Measurements from ENCODE around the gene PRKCH. TPM values are rescaled to one million over a fixed set of nuclear protein-coding genes. Genes with fewer than 3 reads are reported as not detected.
A peak's percentile ranks its signal among the peaks of the same experiment; 100 is the strongest.

The PRKCH gene
- total and polyA plus RNA-seq, 8 donors, result 35.2 to 48.8 (median 43.1) TPM

- Histone ChIP-seq H3K4me1 (peaks cover 4 to 57% of the 10 kb centered on the region in 2 donors), H3K9me3 (no peaks in the 10 kb centered on the region), H3K4me3 (no peak overlapping the region), H3K27me3 (no peaks in the 10 kb centered on the region), H3K36me3 (no peaks in the 10 kb centered on the region), H3K27ac (peak overlapping the region in 1 of 2 donors; percentile 50)
- no peak for DNase-seq
- intact Hi-C loops (cut with DNase I), result no loop called here
- TF ChIP-seq CTCF (IDR thresholded peaks at IDR 0.05), result no peak
- ATAC-seq, result peak; percentile 63
Observed at GRCh38 chr14:61368114-61368710, 46.8 kb downstream of the PRKCH start.

GRCh38 chr14:61368781-61369453, 47.5 kb downstream of the PRKCH start:
- DNase-seq (no peak), ATAC-seq (no peak)
- intact Hi-C loops (cut with DNase I), result no loop called here
- no peak for TF ChIP-seq CTCF (IDR thresholded peaks at IDR 0.05)
- H3K36me3 ChIP-seq, result no peaks in the 10 kb centered on the region
- H3K9me3 ChIP-seq, result peaks cover under 1 to 7% of the 10 kb centered on the region in 2 donors
- no peaks in the 10 kb centered on the region for H3K27me3 ChIP-seq
- H3K27ac ChIP-seq, result peak overlapping the region in 1 of 2 donors; percentile 50
- peaks cover 4 to 57% of the 10 kb centered on the region in 2 donors for H3K4me1 ChIP-seq
- no peak overlapping the region for H3K4me3 ChIP-seq

- Histone ChIP-seq H3K4me3 (no peak overlapping the region), H3K36me3 (peaks cover 0 to 4% of the 10 kb centered on the region in 2 donors), H3K27me3 (no peaks in the 10 kb centered on the region), H3K9me3 (peaks cover 6 to 12% of the 10 kb centered on the region in 2 donors), H3K4me1 (peaks cover 4 to 56% of the 10 kb centered on the region in 2 donors), H3K27ac (peak overlapping the region in 1 of 2 donors; percentile 50)
- DNase-seq, result no peak
- ATAC-seq, result no peak
- TF ChIP-seq CTCF (IDR thresholded peaks at IDR 0.05), result no peak
- intact Hi-C loops (cut with DNase I), result no loop called here
Observed at GRCh38 chr14:61369454-61369810, 48.1 kb downstream of the PRKCH start.

GRCh38 chr14:61372379-61372778, 51.0 kb downstream of the PRKCH start:
- Histone ChIP-seq H3K27ac (no peak overlapping the region), H3K27me3 (no peaks in the 10 kb centered on the region), H3K9me3 (peaks cover 7 to 21% of the 10 kb centered on the region in 2 donors), H3K36me3 (peaks cover 0 to 7% of the 10 kb centered on the region in 2 donors), H3K4me3 (no peak overlapping the region), H3K4me1 (peaks cover 0 to 28% of the 10 kb centered on the region in 2 donors)
- no peak for TF ChIP-seq CTCF (IDR thresholded peaks at IDR 0.05)
- ATAC-seq (no peak), DNase-seq (no peak)
- intact Hi-C loops (cut with DNase I), result no loop called here

- Histone ChIP-seq H3K36me3 (peaks cover 0 to 7% of the 10 kb centered on the region in 2 donors), H3K27me3 (no peaks in the 10 kb centered on the region), H3K4me3 (no peak overlapping the region), H3K9me3 (peaks cover 7 to 21% of the 10 kb centered on the region in 2 donors), H3K27ac (no peak overlapping the region), H3K4me1 (peaks cover 0 to 25% of the 10 kb centered on the region in 2 donors)
- TF ChIP-seq CTCF (IDR thresholded peaks at IDR 0.05), result no peak
- ATAC-seq (no peak), DNase-seq (no peak)
- intact Hi-C loops (cut with DNase I), result no loop called here
Observed at GRCh38 chr14:61372842-61373555, 51.6 kb downstream of the PRKCH start.
